Central memory CD4-positive, alpha-beta T cell (primary cell): ENCODE results near the gene CCL27.

Experiments
- DNase-seq: peaks from one replicate; pipeline ENCODE4 v3.0.0; 2022

CCL27 gene

GRCh38 chr9:34624475-34625185 is 37.8 kb downstream of the CCL27 start:
- DNase-seq = no peak

- DNase-seq = no peak
Measured at GRCh38 chr9:34623374-34624235, 38.9 kb downstream of the CCL27 start.

- peak; percentile 92 for DNase-seq
Measured at GRCh38 chr9:34620061-34620994, 42.1 kb downstream of the CCL27 start, which contains the start of gene DCTN3. Gene DCTN3, minus strand, starts transcription at chr9:34620495. Its CDS starts 31 bp downstream, at chr9:34620464.

GRCh38 chr9:34615132-34615531 is 47.3 kb downstream of the CCL27 start:
- no peak for DNase-seq

GRCh38 chr9:34612788-34613390 is 49.6 kb downstream of the CCL27 start:
- DNase-seq = peak; percentile 57
